SU-DHL-6 (cell line): ENCODE data around the gene SNX10.

ENCODE experiments used
- EZH2phosphoT487 ChIP-seq: fragments of 200-600 bp; sonication (generic), shearing (Covaris generic); conservative IDR thresholded peaks from 2 replicates; pipeline ENCODE4 v1.6.1; 2018; ENCODE audit warnings: mild to moderate bottlenecking, antibody characterized with exemption, low read length, moderate library complexity, mixed read lengths
- TF ChIP-seq, protein P1 (sequence below): fragments of 200-600 bp; sonication (generic); IDR thresholded peaks from one replicate; pipeline ENCODE4 v1.5.1; 2017; ENCODE audit warnings: antibody characterized with exemption, mild to moderate bottlenecking, low read length, moderate library complexity; ENCODE audit not compliant: insufficient read depth, poor library complexity, severe bottlenecking

DNA sequence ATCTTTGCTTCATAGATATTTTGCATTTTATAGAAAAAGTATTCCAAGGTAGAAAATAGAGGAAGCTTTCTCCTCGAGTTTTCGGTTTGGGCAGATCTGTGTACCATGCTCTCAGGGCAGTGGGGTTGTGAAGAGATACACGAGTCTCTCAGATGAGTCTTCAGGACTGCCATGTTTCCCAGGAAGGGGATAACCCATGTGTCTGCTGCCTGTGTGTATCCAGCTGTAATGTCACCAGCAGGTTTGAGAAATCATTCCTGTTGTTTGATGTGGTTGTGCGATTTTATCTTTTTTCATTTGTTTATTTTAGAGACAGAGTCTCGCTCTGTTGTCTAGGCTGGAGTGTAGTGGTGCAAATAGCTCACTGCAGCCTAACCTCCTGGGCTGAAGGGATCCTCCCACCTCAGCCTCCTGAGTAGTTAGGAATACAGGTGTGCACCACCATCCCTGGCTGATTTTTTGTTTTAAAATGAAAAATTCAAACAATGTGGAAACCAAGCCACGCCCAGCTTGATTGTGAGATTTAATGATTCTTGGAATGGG is 48.9 kb downstream of the SNX10 start:
- TF ChIP-seq, protein P1, sequence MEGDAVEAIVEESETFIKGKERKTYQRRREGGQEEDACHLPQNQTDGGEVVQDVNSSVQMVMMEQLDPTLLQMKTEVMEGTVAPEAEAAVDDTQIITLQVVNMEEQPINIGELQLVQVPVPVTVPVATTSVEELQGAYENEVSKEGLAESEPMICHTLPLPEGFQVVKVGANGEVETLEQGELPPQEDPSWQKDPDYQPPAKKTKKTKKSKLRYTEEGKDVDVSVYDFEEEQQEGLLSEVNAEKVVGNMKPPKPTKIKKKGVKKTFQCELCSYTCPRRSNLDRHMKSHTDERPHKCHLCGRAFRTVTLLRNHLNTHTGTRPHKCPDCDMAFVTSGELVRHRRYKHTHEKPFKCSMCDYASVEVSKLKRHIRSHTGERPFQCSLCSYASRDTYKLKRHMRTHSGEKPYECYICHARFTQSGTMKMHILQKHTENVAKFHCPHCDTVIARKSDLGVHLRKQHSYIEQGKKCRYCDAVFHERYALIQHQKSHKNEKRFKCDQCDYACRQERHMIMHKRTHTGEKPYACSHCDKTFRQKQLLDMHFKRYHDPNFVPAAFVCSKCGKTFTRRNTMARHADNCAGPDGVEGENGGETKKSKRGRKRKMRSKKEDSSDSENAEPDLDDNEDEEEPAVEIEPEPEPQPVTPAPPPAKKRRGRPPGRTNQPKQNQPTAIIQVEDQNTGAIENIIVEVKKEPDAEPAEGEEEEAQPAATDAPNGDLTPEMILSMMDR: no peak
- no peak for TF ChIP-seq EZH2phosphoT487
